NCI-H82 (cell line): ENCODE measurements around the gene TDRD12.
"Not testable (repeated sequence)": the region's sequence is repeated elsewhere in the genome, so short reads cannot be mapped to it uniquely, and the experiment has no call there.

Source experiments
- DNase-seq: peaks from one replicate; lab custom pipeline; 2025; lab: John Stamatoyannopoulos, UW

The TDRD12 gene

GRCh38 chr19:32866564-32867265 is 147.1 kb downstream of the TDRD12 start:
- peak; percentile 38 for DNase-seq

DNA sequence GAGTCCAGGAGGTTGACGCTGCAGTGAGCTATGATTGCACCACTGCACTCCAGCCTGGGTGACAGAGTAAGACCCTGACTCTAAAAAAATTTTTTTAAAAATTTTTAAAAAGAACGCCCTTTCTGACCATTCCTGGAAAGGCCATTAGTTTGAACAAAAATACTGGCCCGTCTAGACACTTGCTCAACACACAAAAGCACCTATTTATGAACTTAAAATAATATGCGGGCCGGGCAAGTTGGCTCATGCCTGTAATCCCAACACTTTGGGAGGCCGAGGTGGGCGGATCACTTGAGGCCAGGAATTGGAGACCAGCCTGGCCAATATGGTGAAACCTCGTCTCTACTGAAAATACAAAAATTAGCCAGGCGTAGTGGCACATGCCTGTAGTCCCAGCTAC is 147.9 kb downstream of the TDRD12 start:
- not testable (repeated sequence) for DNase-seq

DNA sequence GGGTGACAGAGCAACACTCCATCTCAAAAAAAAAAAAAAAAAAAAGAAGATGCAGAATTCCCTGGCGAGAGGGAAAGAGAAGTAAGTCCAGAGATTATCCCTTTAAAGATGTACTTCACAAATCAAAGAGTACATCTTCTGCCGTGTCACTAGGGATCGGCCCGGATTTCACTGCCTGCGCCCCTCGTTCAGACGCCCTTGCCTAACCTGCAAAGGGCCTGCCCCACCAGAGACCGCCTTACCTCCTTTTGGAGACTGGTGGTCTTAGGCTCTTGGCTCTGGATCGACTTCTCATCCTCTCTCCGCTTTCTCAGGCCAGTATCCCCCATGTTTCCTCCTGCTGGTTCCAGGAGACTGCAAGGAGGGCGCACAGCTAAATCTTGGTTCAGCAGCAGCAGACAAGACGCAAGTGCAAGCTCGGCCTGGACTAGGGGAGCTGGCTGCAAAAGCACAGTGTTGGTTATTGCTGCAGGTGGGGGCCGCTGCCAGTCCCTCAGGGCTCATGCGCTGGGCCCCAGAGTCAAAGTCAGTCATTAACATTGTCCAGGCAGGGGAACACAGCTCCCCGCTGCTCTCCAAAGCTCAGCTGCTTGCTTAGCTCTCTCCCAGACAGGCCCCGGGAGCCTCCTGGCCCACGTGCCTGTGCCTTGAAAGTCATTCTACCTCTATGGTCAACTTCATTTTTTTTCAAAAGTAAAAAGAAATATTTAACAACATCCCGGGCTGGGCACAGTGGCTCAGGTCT is 148.8 kb downstream of the TDRD12 start:
- DNase-seq = no peak

DNA sequence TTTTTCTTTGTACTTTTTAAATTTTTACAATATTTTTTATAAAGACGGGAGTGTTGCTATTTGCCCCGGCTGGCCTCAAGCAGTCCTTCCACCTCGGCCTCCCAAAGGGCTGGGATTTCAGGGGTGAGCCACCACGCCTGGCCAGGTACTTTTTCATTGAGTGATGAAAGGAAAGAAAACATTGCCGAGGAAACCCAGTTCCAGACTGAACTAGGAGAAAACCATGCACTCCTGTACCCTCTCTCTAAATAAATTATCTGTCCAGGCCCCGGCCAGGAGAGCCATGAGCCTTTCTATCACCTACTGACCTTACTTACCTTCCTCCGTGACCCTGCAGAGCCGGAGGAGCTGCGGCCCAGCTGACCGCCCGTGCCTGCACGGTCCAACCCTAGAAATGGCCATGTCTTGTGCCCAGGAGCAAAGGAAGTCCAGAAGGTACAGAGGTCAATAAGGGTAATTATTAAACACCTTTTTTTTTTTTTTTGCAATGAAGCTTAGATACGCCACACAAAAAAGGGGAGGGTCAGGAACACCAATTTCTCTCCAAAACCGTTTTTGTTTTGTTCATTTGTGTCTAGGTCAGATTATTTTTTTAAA is 149.9 kb downstream of the TDRD12 start, which contains the start of gene SLC7A9:
Gene SLC7A9, minus strand, starts transcription at position 399 of the 597 bp plus-strand sequence. CDS start 1,233 bp downstream, outside the sequence.
- DNase-seq = no peak

DNA sequence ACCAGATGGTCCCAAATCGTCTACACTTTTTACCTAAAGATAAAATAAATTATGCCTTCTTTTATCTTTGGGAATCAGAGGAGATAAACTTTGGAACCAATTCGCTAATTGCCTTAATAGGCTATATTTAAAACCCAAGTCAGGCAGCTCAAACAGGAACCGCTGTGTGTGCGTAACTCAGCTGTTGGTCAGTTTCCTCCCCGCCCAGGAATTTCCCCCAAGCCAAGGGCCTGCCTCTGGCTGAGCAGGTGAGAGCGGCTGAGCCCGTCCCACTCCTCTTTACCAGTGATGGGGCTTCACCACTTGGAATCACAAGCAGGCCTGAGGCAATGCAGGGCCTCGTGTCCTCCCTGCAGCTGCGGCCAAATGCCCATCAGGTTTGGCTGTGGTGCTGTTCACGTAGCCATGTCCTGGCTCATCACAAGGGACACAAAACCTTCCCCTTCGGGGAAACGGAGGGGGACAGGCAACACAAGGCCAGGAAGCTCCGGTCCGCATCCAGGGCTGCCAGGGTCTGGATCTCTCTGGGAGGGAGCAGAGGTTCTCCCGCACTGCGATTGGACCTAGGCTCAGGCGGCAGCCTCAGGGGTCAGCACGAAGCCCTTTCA is 150.5 kb downstream of the TDRD12 start:
- DNase-seq = no peak

DNA sequence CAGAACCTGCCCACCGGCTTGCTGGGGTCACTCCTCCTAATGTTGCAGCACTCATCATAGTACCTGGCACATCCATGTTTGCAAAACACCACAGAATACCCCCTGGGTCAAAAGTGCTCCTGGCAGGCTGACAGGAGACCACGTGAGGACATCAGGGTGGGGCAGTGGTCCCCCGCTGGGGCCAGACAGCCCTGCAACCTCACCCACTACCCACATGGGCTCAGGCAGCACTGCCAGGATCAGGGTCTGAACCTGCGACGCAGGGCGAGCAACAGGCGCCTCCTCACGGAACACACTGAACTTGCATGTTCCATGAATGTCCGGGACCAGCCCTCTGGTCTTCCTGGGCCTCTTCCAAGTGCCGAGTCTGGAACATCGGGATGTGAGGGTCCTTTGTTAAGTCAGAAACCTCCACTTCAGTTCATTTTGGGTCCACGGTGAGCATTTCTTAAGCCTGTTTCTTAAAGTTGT is 151.4 kb downstream of the TDRD12 start:
- no peak for DNase-seq

DNA sequence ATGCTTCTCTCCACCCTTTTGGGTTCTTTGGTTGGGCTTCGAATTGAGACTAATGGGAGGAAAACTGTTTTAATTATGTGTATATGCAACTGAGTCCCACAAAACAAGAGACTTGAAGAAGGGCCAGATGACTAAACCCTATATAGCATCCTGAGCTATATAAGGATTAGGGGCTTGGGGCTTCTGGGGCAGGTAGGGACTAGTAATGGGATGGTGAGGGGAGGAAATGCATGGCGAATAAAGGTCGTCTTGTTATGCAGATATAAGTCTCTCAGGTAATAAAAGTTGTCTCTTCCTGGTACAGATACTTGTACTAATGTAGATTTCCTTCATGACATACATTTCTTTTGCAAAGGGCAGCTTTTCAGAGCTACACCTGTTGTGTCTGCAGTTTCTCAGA is 152.8 kb downstream of the TDRD12 start:
- no peak for DNase-seq

- no peak for DNase-seq
Observed at GRCh38 chr19:32873247-32873959, 153.8 kb downstream of the TDRD12 start.

DNA sequence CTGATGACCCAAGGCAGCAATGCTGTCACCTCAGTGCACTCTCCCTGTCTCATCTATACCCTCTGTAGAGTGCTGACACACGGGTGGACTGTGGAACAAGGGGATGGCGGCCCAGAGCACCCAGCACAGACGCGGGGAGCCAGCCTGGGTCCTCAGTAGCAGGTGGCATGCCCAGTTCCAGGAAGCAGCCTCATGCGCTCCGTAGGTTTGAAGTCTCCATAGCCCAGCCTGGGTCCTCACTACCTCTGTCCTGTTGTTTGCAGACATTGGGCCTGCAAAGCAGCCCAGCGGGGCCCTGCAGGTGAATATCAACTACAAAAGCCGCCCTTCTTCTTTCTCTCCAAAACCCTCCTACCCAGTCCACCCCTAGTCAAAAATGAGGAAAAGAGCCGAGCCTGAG is 155.0 kb downstream of the TDRD12 start:
- DNase-seq = no peak

DNA sequence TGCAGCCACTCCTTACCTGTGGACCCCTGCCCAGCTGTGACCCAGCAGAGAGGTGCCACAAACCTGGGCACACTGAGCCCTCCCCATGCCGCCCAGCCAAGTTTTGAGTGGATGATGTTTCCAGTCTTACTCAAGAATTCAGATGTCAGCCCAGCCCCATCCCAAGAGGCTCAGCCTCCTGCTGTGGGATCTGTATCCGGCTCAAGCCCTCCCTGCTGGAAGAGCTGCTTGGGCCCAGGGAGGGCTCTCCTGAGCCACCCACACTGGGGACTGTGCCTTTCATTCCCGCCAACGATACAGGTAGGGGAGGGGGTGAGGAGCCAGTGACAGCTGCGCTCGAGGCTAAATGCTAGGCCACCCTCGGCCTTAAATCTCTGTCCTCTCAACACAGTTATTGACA is 155.9 kb downstream of the TDRD12 start:
- peak; percentile 56 for DNase-seq

GRCh38 chr19:32876236-32876918 is 156.8 kb downstream of the TDRD12 start:
- no peak for DNase-seq

- DNase-seq = no peak
Observed at GRCh38 chr19:32876919-32877285, 157.3 kb downstream of the TDRD12 start.
